ENCODE data around the gene MAST2. TPM values are rescaled to one million over a fixed set of nuclear protein-coding genes. Genes with fewer than 3 reads are reported as not detected.

MAST2 gene
- total RNA-seq, 1 experiment from 2014 or later = 41.9 TPM

- BruUV-seq (replicated peaks) = no TSS peak
- POLR2A ChIA-PET = interaction anchor here (0.7 to 1.2 kb wide), 3 partner anchors 11 to 737 kb away, joined by 3 read pairs; no protein-coding TSS in a partner anchor
- H3K36me3 ChIP-seq (ENCODE audit: control insufficient read depth in 1 of 2, insufficient read depth in 2 of 2, low read length in 2 of 2) = 0 out of 4 replicates have a peak, but pooled peaks cover 0 to 2% of the 10 kb centered on the region in 2 experiments
- no peak overlapping the region for H3K4me2 ChIP-seq (ENCODE audit: low read length)
- no peak overlapping the region for H3K27ac ChIP-seq (ENCODE audit: low read depth, low read length)
- no peaks in the 10 kb centered on the region for H3K9me2 ChIP-seq (ENCODE audit: insufficient read depth)
- H4K20me1 ChIP-seq (ENCODE audit: insufficient read depth) = no peaks in the 10 kb centered on the region
- no peaks in the 10 kb centered on the region; the same call in 1 of the 2 replicates for H3K79me2 ChIP-seq (ENCODE audit: insufficient read depth, low read length)
- intact Hi-C loops (cut with micrococcal nuclease) = no loop called here
- H2AFZ ChIP-seq (ENCODE audit: low read depth, low read length, poor library complexity, severe bottlenecking) = no peak overlapping the region
- no peak overlapping the region for H3K9ac ChIP-seq (ENCODE audit: low read length)
- H3K27me3 ChIP-seq (ENCODE audit: insufficient read depth, low read length) = no peaks in the 10 kb centered on the region
- RAD21 ChIA-PET (ENCODE audit: low non-redundant PET in 1 of 2, low total read pairs in 2 of 2, uncharacterized antibody in 2 of 2, unreplicated experiment in 2 of 2) = no interaction called here
- DNase-seq (ENCODE audit: low read depth, low spot score) = no peak
- TF ChIP-seq ZBTB33 (IDR thresholded peaks at IDR 0.05; ENCODE audit: extremely low read depth, insufficient replicate concordance, low read length) (no peak), ZNF274 (IDR thresholded peaks at IDR 0.05; ENCODE audit: low read depth, low read length) (no peak), CEBPB (IDR thresholded peaks at IDR 0.05; ENCODE audit: low read depth) (no peak), JUND (IDR thresholded peaks at IDR 0.05) (no peak), ZFX (IDR thresholded peaks at IDR 0.05) (no peak), FOSL1 (IDR thresholded peaks at IDR 0.05; ENCODE audit: low read depth) (no peak), EZH2 (IDR thresholded peaks at IDR 0.05) (no peak), SIN3A (IDR thresholded peaks at IDR 0.05; ENCODE audit: low read depth) (no peak), CBX3 (IDR thresholded peaks at IDR 0.05; ENCODE audit: low read depth) (no peak), YY1 (IDR thresholded peaks at IDR 0.05; ENCODE audit: extremely low read depth, insufficient replicate concordance, low read depth, low read length) (no peak), RAD21 (IDR thresholded peaks at IDR 0.05; ENCODE audit: low read depth) (no peak), POLR2AphosphoS5 (IDR thresholded peaks at IDR 0.05; ENCODE audit: low read depth, low read length) (no peak), EGR1 (IDR thresholded peaks at IDR 0.05; ENCODE audit: low read depth) (no peak), REST (IDR thresholded peaks at IDR 0.05; ENCODE audit: low read depth) (no peak), POLR2A (IDR thresholded peaks at IDR 0.05; ENCODE audit: borderline replicate concordance, extremely low read depth, insufficient read depth, insufficient read length) (no peak)
- H3K9me3 ChIP-seq (ENCODE audit: control insufficient read depth in 1 of 2, insufficient read depth in 1 of 2, low read depth in 1 of 2, low read length in 2 of 2) = no peaks in the 10 kb centered on the region
- H3K4me1 ChIP-seq (ENCODE audit: control insufficient read depth in 1 of 2, insufficient read depth in 2 of 2, low read length in 2 of 2) = peaks cover 11 to 21% of the 10 kb centered on the region in 2 experiments
- no peak overlapping the region for H3K4me3 ChIP-seq (replicated peaks in 1 of 2; ENCODE audit: low read depth in 1 of 2, low read length in 2 of 2)
- CTCF ChIA-PET = no interaction called here
- ATAC-seq = no peak
These were observed 154.9 kb downstream of the MAST2 start for GRCh38 chr1:45958317-45958716.
